Gastroesophageal sphincter (tissue), 4 donors: ENCODE results near the gene LY6G6D. TPM values are rescaled to one million over a fixed set of nuclear protein-coding genes. Genes with fewer than 3 reads are reported as not detected.

ENCODE experiments used
- ATAC-seq: fragments of 150-250 bp; one replicate; pipeline ENCODE4 v1.9.1; 2016; ENCODE audit warnings: mild to moderate bottlenecking, moderate library complexity
- H3K27ac ChIP-seq, 4 donors: fragments of 200-600 bp; sonication (generic) in 3 of 4; 1 replicate in 3 of 4; 2 replicates in 1 of 4; pipeline ENCODE4 v1.5.1; 2016 to 2019
- H3K27me3 ChIP-seq: fragments of 200-600 bp; sonication (generic); one replicate; pipeline ENCODE4 v1.5.1; 2019
- H3K36me3 ChIP-seq, 2 donors: fragments of 200-600 bp; sonication (generic); one replicate each; pipeline ENCODE4 v1.5.1; 2019; ENCODE audit warnings: control low read depth in 1 of 2
- H3K4me1 ChIP-seq, 3 donors: fragments of 200-600 bp; sonication (generic); 1 replicate in 2 of 3; 2 replicates in 1 of 3; pipeline ENCODE4 v1.5.1; 2016 to 2019; ENCODE audit warnings: control low read depth in 2 of 3
- H3K4me3 ChIP-seq, 2 donors: fragments of 200-600 bp; sonication (generic); one replicate each; pipeline ENCODE4 v1.5.1; 2019; ENCODE audit warnings: mild to moderate bottlenecking in 1 of 2, moderate library complexity in 1 of 2
- H3K9me3 ChIP-seq, 3 donors: fragments of 200-600 bp; sonication (generic); one replicate each; pipeline ENCODE4 v1.5.1; 2017 to 2019; ENCODE audit warnings: control low read depth in 2 of 3
- EP300 ChIP-seq: sonication (generic); formaldehyde crosslinking; IDR thresholded peaks from one replicate; pipeline ENCODE4 v1.6.1; 2017; ENCODE audit warnings: antibody characterized with exemption, mild to moderate bottlenecking
- POLR2A ChIP-seq, 2 donors: fragments of 450-650 bp; IDR thresholded peaks; one replicate each; pipeline ENCODE4 v1.6.1; 2017; ENCODE audit warnings: antibody characterized with exemption in 2 of 2, mild to moderate bottlenecking in 2 of 2, moderate library complexity in 1 of 2
- POLR2AphosphoS5 ChIP-seq: sonication (generic); formaldehyde crosslinking; IDR thresholded peaks from one replicate; pipeline ENCODE4 v1.6.1; 2017; ENCODE audit warnings: antibody characterized with exemption
- WGBS, 2 donors: methylation state at CpG; one replicate each; pipeline ENCODE4 v1.1.5; 2018; ENCODE audit warnings: low coverage in 1 of 2; 5-methylcytosine and 5-hydroxymethylcytosine counted together
- total RNA-seq, 4 donors: library from RNA; depleted of rRNA; stranded (reverse); fragments of >200 nt; gene quantifications; one replicate each; pipeline ENCODE4 v1.1.0, GENCODE V29; 2016
- TF ChIP-seq, protein P1 (sequence below), 4 experiments: fragments of 200-600 bp in 2 of 4; fragments of 450-650 bp in 2 of 4; sonication (generic) in 1 of 4; IDR thresholded peaks; one replicate each; pipeline ENCODE4 v1.5.1; 2017 to 2019; ENCODE audit warnings: antibody characterized with exemption in 4 of 4, mild to moderate bottlenecking in 2 of 4, moderate library complexity in 2 of 4

Gene LY6G6D
- total RNA-seq, 4 donors from 2014 or later: not detected

DNA sequence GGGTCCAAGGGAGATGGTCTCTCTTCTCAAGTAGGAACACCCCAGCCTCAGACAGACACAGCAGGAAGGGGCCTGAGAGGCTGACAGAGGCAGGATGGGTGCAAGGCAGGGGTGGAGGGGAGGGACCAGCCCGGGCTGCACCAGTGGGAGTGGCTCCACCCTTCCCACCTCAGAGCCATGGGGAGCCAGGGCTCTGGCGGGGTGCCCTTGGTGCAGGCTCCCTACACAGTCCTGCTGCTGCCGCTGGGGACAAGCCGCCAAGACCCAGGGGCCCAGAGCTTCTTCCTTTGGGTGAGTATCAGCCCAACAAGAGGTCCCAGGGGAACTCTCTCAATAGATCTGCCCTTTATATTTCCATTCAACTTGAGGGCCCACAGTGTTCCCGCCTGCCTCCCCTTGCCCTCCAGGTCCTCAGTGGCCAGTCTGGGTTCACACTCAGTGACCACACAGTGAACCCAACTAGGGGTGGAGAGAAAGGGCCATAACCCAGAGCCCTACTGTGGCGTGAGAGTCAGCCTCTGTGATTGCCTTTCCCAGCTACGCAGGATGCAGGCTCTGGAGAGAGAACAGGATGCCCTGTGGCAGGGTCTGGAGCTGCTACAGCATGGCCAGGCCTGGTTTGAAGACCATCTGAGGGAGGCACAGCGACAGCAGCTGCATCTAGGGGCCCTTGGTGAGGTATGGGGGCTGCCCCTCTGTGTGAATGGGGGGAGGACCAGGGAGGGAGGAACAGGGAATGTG is 47.9 kb downstream of the LY6G6D start:
- H3K27ac ChIP-seq: no peak overlapping the region
- peak; percentile 10 for ATAC-seq
- H3K27me3 ChIP-seq: no peaks in the 10 kb centered on the region
- TF ChIP-seq, protein P1, sequence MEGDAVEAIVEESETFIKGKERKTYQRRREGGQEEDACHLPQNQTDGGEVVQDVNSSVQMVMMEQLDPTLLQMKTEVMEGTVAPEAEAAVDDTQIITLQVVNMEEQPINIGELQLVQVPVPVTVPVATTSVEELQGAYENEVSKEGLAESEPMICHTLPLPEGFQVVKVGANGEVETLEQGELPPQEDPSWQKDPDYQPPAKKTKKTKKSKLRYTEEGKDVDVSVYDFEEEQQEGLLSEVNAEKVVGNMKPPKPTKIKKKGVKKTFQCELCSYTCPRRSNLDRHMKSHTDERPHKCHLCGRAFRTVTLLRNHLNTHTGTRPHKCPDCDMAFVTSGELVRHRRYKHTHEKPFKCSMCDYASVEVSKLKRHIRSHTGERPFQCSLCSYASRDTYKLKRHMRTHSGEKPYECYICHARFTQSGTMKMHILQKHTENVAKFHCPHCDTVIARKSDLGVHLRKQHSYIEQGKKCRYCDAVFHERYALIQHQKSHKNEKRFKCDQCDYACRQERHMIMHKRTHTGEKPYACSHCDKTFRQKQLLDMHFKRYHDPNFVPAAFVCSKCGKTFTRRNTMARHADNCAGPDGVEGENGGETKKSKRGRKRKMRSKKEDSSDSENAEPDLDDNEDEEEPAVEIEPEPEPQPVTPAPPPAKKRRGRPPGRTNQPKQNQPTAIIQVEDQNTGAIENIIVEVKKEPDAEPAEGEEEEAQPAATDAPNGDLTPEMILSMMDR (IDR thresholded peaks at IDR 0.05): no peak
- TF ChIP-seq POLR2AphosphoS5 (no peak), EP300 (no peak), POLR2A (IDR thresholded peaks at IDR 0.05) (no peak)
- no peak overlapping the region for H3K4me3 ChIP-seq
- peaks cover 0 to 25% of the 10 kb centered on the region in 2 donors for H3K36me3 ChIP-seq
- H3K4me1 ChIP-seq: peaks cover 0 to 19% (median 3%) of the 10 kb centered on the region in 3 donors
- WGBS, 2 donors: 40 to 57% methylated on average over 1 to 3 of the region's 8 CpGs
- no peaks in the 10 kb centered on the region for H3K9me3 ChIP-seq

DNA sequence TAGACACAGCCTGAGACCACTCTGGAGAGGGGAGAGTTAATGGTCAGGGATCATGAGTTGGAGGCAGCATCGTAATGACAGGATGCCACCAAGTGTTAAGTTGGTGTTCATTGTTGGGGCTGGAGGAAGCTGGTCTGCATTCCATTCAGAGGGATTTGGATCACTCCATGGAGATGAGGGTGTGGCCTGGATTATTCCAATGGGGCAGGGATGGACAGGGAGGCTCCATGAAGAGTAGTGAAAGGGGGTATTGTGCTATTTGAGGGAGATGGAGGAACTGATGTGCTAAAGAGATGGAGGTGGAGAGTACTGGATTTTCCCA is 48.4 kb downstream of the LY6G6D start:
- peak; percentile 31 for ATAC-seq
- Histone ChIP-seq H3K27me3 (no peaks in the 10 kb centered on the region), H3K4me1 (peaks cover 0 to 19% (median 3%) of the 10 kb centered on the region in 3 donors), H3K36me3 (peaks cover 0 to 25% of the 10 kb centered on the region in 2 donors), H3K27ac (no peak overlapping the region), H3K9me3 (no peaks in the 10 kb centered on the region), H3K4me3 (no peak overlapping the region)
- WGBS, 2 donors: 22 to 33% methylated on average over 1 of the region's 1 CpG
- TF ChIP-seq POLR2A (IDR thresholded peaks at IDR 0.05): no peak
- no peak for TF ChIP-seq POLR2AphosphoS5
- TF ChIP-seq EP300: no peak
- TF ChIP-seq, protein P1 (IDR thresholded peaks at IDR 0.05): no peak

DNA sequence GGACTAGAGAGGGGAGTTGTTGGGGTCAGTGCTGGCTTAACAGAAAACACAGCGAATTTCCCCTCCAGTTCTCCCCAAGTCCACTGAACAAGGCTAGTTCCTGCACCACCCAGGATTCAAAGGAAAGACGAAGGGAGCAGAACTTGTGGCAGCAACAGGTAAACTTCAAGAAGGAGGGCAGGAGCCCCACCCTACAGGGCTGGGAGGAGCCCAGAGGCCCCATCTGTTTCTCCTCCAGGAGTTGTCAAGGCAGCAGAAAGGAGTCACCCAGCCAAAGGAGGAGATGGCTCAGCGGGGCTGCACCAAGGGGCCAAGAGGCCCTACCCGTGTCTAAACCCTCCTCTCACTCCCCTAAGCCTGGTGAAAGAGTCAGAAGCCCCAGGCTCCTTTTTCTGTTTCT is 49.0 kb downstream of the LY6G6D start:
- ATAC-seq: no peak
- Histone ChIP-seq H3K36me3 (peaks cover 0 to 25% of the 10 kb centered on the region in 2 donors), H3K27me3 (no peaks in the 10 kb centered on the region), H3K4me1 (peaks cover 0 to 19% (median 3%) of the 10 kb centered on the region in 3 donors), H3K4me3 (no peak overlapping the region), H3K27ac (no peak overlapping the region), H3K9me3 (no peaks in the 10 kb centered on the region)
- TF ChIP-seq, protein P1 (IDR thresholded peaks at IDR 0.05): no peak
- WGBS, 2 donors: 52 to 70% methylated on average over 1 to 4 of the region's 4 CpGs

DNA sequence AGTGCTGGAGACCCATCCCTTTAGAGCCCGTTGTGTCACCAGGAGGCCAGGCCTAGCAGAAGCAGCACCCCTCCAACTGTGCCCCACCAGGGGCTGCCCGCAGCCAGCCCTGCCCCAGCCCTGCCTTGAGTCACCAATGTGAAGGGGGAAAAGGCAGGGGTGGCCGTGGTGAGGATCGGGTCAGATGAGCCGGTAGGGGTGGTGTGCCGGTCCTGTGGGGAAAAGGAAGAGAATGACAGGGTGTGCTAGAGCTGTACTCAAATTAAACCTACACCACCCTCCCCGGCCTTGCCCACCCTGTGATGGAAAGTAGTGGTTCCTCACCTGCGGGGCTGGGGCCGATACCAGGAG is 50.4 kb downstream of the LY6G6D start:
- no peaks in the 10 kb centered on the region for H3K27me3 ChIP-seq
- no peaks in the 10 kb centered on the region for H3K9me3 ChIP-seq
- TF ChIP-seq EP300 (no peak), POLR2A (IDR thresholded peaks at IDR 0.05) (no peak), POLR2AphosphoS5 (no peak)
- TF ChIP-seq, protein P1 (IDR thresholded peaks at IDR 0.05): no peak
- peaks cover 0 to 15% of the 10 kb centered on the region in 2 donors for H3K36me3 ChIP-seq
- H3K4me1 ChIP-seq: peaks cover 0 to 19% (median 3%) of the 10 kb centered on the region in 3 donors
- no peak overlapping the region for H3K4me3 ChIP-seq
- H3K27ac ChIP-seq: no peak overlapping the region
- no peak for ATAC-seq
- 80% methylated on average over 1 of the region's 9 CpGs; no CpG with 5 or more reads in 1 of the 2 donors for WGBS, 2 donors
